HG02870 (cell line): Measurements from ENCODE around the gene ME1.
A peak's percentile ranks its signal among the peaks of the same experiment; 100 is the strongest.
"Not testable (repeated sequence)": the region's sequence is repeated elsewhere in the genome, so short reads cannot be mapped to it uniquely, and the experiment has no call there.

Source experiments
- ATAC-seq: cut with Tn5 transposase; IDR thresholded peaks from one replicate; pipeline ENCODE4 v1.9.1; 2021; ENCODE audit warnings: mild to moderate bottlenecking, moderate library complexity; ENCODE audit not compliant: unreplicated experiment

ME1 gene

GRCh38 chr6:83265384-83265783, 165.5 kb downstream of the ME1 start:
- ATAC-seq, result no peak

- no peak for ATAC-seq
Measured at GRCh38 chr6:83260577-83260976, 170.3 kb downstream of the ME1 start.

DNA sequence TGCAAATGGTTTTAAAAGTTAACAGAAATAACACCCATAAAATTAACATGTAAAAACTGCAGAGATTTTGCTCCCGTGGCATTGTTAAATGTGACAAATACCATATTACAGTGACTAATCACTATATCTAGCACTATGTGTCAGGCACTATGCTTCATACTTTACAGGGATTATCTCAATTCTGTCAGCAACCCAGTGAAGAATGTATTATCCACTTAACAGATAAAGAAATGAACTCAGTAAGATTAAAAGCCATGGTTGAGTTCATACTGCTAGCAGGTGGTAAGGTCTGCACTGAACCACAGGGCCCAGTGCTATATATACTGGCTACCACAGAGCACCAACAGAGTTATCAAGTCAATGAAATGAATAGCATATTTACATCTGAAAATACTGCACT, 172.3 kb downstream of the ME1 start:
- no peak for ATAC-seq

DNA sequence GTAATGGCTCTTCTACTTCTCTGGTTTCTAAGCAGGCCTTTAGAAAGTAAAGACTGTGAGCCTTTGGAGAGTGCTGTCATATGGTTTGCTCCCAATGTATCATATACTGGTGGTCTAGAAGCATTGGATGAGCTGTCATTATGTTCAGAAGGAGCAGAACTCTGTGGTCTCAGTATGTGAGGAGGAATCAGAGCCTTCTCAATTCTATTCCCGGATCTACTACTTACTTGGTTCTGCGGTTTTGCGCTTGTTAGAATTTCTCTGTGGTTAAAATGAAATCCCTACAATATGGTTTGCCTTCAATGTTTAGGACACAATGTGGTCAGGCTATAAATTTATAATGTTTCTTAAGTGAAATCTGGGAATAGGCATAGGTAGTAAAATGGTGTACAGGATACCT, 173.1 kb downstream of the ME1 start:
- no peak for ATAC-seq

- ATAC-seq, result not testable (repeated sequence)
Measured at GRCh38 chr6:83256719-83257118, 174.1 kb downstream of the ME1 start.

- no peak for ATAC-seq
Measured at GRCh38 chr6:83252719-83253118, 178.1 kb downstream of the ME1 start.

DNA sequence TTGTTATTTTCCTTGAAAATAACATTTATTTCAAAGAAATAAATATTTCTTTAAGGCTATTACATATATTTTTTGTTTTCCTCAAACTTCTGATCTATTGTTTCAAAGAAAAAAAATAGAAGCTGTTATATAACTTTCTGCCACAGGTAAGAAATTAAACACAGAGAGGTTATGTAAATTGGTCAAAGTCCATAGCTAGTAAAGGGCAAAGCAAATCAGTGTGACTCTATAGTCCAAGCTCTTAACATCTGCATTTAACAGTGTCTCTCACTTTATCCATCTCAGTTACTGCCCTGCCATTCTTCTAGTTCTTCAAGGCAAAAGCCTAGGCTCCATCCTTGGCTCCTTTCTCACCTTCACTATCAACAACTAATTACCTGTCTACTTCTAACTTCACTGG, 180.6 kb downstream of the ME1 start:
- no peak for ATAC-seq

DNA sequence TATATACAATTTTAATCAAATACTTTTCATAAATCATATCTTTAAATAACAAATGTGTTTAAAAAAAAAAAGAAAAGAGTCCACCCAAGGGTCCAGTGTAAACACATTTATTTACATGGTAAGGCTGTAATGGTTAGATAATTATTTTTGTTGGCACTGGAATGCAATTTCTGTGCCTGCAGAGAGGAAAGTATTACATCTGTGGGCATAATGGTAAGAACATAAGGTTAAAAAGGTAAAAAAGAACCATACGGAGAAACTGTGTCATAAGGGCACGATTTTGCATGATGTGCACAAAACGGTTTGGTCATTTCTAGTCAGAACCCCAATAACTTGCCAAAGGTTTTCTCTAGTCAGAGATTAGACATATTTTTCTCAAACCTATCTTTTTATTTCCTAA, 183.4 kb downstream of the ME1 start:
- ATAC-seq, result no peak

GRCh38 chr6:83231146-83231545, 199.7 kb downstream of the ME1 start:
- ATAC-seq, result no peak

- ATAC-seq, result no peak
Measured at GRCh38 chr6:83226517-83226916, 204.3 kb downstream of the ME1 start.

GRCh38 chr6:83221889-83222479, 208.9 kb downstream of the ME1 start:
- peak; percentile 57 for ATAC-seq

GRCh38 chr6:83221276-83221675, 209.6 kb downstream of the ME1 start:
- ATAC-seq, result no peak

DNA sequence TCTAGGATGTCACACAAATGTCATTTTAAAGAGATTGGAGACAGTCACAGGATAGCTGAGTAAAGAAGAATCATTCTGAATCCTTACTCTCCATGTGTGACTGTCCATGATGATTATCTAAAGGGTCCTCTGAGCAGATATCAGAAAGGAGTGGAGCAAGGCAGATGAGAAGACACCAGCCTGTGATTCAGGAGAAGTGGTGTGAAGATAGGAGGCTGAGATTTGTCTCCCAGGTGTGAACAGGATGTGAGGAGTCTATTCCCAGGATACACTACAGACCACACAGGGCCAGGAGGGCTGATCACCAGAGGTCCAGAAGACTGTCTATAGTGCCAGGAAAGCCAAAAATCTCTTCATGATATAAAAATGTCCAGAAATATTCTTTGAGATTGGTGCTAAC, 210.7 kb downstream of the ME1 start:
- no peak for ATAC-seq

- ATAC-seq, result no peak
Measured at GRCh38 chr6:83218646-83219045, 212.2 kb downstream of the ME1 start.

DNA sequence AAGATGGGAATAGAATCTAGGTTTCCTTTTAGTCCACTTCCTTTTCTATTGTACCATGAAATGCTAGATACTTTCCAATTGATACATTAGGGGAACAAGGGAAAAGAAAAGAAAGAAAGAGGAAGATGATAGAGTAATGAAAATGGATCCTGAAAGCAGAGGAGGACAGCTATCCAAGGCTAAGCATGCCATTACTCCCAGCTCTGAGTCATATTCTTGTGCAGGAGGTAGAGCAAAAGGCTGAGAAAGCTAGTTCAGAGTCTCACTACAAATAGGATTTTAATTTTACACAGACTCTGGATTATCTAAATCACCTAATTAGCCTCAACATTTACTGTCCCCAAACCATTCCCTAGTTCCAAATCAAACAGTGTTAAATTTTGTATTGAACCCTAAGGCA, 214.0 kb downstream of the ME1 start:
- no peak for ATAC-seq

DNA sequence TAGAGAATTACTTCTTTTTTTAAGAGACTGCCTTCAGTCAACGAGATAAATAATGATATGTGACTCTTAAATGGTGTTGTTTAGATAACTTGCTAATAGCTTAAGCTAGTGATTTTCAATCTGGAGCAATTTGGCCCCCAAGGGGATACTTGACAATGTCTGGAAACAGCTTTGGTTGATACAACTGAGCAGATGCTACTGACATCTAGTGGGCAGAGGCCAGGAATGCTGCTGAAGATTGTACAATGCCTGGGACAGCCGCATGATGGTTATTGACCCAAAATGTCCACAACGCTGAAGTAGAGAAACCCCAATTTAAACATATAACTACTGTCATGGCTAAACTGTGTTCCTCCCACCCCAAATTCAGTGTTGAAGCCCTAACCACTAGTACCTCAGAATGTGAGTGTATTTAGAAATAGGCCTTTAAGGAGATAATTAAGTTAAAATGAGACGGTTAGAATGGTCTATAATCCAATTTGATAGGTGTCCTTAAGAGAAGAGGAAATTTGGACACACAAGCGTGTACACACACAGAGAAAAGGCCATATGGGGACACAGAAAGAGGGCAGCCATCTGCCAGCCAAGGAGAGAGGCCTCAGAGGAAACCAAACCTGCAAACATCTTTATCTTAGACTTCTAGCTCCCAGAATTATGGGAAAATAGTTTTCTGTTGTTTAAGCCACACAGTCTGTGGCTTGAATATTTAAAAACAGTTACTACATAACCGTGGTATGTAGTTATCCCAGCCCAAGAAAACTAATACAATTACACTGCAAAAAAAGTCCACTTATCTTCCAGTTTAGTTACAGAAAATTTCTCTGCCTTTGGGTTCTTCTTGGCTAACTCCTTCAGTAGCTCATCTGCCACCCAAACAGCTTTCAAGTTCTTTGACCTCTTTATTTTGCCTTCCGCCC, 215.5 kb downstream of the ME1 start:
- peak; percentile 100 for ATAC-seq

GRCh38 chr6:83202031-83202430, 228.8 kb downstream of the ME1 start:
- ATAC-seq, result no peak

DNA sequence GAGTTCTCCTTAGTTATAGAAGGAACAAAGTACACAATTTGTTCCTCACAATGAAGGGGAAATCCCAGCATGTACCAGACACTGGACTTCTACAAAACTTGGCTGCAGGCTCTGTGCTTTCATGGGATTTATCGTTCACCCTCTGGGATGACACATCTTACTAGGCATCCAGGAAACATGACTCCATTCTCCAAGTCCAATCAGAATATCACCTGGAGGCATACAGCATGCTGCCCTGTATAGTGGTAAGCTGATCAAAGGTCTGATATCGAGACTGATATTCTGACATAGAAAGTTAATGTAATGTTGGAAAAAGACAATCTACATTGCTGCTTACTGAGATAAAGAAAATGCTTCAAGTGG, 231.0 kb downstream of the ME1 start:
- no peak for ATAC-seq

DNA sequence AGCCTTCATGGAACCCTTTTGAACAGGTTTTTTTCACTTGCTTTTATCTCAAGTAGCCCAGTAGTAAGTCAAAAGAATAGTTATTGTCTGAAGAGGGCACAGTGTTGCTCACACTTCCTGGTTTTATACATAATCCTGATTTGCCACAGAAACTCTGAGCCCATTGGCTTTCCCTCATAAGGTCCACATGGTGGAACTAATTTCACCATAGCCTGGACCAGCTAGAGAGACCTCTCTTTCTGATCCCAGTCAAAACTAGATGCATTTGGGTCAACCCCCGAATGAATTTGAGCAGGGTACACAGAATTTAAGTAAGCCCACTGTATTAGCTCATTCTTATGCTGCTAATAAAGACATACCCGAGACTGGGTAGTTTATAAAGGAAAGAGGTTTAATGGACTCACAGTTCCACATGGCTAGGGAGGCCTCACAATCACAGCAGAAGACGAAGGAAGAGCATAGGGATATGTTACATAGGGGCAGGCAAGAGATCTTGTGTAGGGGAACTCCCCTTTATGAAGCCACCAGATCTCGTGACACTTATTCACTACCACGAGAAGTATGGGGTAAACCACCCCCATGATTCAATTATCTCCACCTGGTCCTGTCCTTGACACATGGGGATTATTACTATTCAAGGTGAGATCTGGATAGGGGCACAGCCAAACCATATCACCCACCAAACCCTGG, 231.5 kb downstream of the ME1 start:
- ATAC-seq, result peak; percentile 80

GRCh38 chr6:83198486-83199172, 232.2 kb downstream of the ME1 start:
- ATAC-seq, result no peak
